ENCODE measurements around the gene SLC19A1.

The SLC19A1 gene

DNA sequence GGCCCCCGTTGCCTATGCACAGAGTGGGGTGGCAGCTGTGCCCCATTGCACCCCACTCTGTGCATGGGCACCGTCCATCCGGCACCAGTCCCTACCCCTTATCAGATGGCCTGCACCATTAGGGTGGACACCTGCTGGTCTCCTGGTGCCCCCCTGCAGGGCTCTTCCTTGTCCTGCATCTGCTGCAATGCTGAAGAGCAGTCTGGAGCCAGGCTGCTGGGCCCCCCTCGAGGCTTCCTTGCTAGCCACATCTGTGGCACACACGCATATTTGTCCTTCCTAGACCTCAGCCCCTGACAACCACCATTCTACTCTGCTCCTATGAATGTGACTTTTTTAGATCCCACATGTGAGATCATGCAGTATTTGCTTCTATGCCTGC lies 80.9 kb downstream of the SLC19A1 start:
- Histone ChIP-seq H3K4me2 (ENCODE audit: low read depth, low read length) (no peak overlapping the region), H3K9me3 (replicated peaks; ENCODE audit: insufficient read depth, low read length) (no peaks in the 10 kb centered on the region), H3K4me1 (ENCODE audit: low read length) (no peaks in the 10 kb centered on the region), H3K4me3 (ENCODE audit: low read length) (no peak overlapping the region), H3K9me2 (replicated peaks; ENCODE audit: insufficient read depth, low read length) (no peaks in the 10 kb centered on the region), H3K36me3 (replicated peaks; ENCODE audit: insufficient read depth, low read length) (no peaks in the 10 kb centered on the region), H4K20me1 (ENCODE audit: insufficient read depth, low read length) (no peaks in the 10 kb centered on the region), H3K27me3 (replicated peaks; ENCODE audit: insufficient read depth, low read length) (peaks cover 99% of the 10 kb centered on the region), H3F3A (ENCODE audit: insufficient read depth, low read length) (no peaks in the 10 kb centered on the region), H3K9ac (ENCODE audit: low read length) (no peak overlapping the region), H3K27ac (ENCODE audit: low read length) (no peak overlapping the region), H2AFZ (ENCODE audit: low read length) (no peak overlapping the region), H3K79me2 (ENCODE audit: low read length) (no peaks in the 10 kb centered on the region)
- no peak for DNase-seq
- TF ChIP-seq, protein P1, sequence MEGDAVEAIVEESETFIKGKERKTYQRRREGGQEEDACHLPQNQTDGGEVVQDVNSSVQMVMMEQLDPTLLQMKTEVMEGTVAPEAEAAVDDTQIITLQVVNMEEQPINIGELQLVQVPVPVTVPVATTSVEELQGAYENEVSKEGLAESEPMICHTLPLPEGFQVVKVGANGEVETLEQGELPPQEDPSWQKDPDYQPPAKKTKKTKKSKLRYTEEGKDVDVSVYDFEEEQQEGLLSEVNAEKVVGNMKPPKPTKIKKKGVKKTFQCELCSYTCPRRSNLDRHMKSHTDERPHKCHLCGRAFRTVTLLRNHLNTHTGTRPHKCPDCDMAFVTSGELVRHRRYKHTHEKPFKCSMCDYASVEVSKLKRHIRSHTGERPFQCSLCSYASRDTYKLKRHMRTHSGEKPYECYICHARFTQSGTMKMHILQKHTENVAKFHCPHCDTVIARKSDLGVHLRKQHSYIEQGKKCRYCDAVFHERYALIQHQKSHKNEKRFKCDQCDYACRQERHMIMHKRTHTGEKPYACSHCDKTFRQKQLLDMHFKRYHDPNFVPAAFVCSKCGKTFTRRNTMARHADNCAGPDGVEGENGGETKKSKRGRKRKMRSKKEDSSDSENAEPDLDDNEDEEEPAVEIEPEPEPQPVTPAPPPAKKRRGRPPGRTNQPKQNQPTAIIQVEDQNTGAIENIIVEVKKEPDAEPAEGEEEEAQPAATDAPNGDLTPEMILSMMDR (IDR thresholded peaks at IDR 0.05; ENCODE audit: low read length) = no peak
- TF ChIP-seq EZH2phosphoT487 (IDR thresholded peaks at IDR 0.05; ENCODE audit: low read length) = no peak
- no peak for TF ChIP-seq EZH2 (optimal IDR thresholded peaks at IDR 0.05; ENCODE audit: low read depth, low read length)

DNA sequence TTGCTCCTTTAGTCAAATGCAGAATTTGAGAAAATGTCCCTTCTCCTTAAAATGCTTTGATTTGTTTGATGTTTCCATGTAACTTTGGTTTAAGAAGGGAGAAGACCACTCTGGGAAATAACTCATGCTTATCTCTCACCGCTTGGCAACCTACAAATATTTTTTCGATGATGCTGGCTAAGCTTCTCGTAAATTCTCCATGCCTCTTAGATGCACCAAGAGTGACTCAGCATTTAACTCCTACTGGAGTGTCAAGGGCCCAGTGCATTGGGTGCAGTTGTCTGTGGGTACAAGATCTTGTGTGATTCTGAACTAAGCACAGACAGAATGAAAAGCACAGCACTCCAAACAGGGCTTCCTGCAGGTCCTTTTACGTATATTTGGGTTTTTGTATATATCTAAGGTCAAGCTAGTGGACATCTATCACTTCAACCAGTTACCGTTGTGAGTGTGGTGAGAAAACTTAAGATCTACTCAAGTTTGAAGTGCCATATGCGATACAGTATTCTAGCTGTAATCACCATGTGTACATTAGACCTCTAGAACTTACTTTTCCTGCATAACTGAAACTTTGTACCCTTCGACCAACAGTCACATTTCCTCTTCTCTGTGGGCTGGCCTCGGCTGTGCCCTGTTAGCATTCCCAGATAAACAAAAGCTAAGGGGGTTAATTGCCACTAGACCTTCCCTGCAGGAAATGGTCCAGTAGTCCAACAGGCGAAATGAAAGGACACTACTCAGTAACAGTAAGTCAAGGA lies 81.5 kb downstream of the SLC19A1 start:
- Histone ChIP-seq H3K4me2 (ENCODE audit: low read depth, low read length) (no peak overlapping the region), H3K36me3 (replicated peaks; ENCODE audit: insufficient read depth, low read length) (no peaks in the 10 kb centered on the region), H3K4me3 (ENCODE audit: low read length) (no peak overlapping the region), H2AFZ (ENCODE audit: low read length) (no peak overlapping the region), H3K9me2 (replicated peaks; ENCODE audit: insufficient read depth, low read length) (no peaks in the 10 kb centered on the region), H3K4me1 (ENCODE audit: low read length) (no peaks in the 10 kb centered on the region), H3K27me3 (replicated peaks; ENCODE audit: insufficient read depth, low read length) (peaks cover 99% of the 10 kb centered on the region), H3K9ac (ENCODE audit: low read length) (no peak overlapping the region), H3K79me2 (ENCODE audit: low read length) (no peaks in the 10 kb centered on the region), H3F3A (ENCODE audit: insufficient read depth, low read length) (no peaks in the 10 kb centered on the region), H3K9me3 (replicated peaks; ENCODE audit: insufficient read depth, low read length) (no peaks in the 10 kb centered on the region), H4K20me1 (ENCODE audit: insufficient read depth, low read length) (no peaks in the 10 kb centered on the region), H3K27ac (ENCODE audit: low read length) (no peak overlapping the region)
- TF ChIP-seq, protein P1 (IDR thresholded peaks at IDR 0.05; ENCODE audit: low read length) = no peak
- TF ChIP-seq EZH2phosphoT487 (IDR thresholded peaks at IDR 0.05; ENCODE audit: low read length) (no peak), EZH2 (optimal IDR thresholded peaks at IDR 0.05; ENCODE audit: low read depth, low read length) (no peak)
- no peak for DNase-seq

DNA sequence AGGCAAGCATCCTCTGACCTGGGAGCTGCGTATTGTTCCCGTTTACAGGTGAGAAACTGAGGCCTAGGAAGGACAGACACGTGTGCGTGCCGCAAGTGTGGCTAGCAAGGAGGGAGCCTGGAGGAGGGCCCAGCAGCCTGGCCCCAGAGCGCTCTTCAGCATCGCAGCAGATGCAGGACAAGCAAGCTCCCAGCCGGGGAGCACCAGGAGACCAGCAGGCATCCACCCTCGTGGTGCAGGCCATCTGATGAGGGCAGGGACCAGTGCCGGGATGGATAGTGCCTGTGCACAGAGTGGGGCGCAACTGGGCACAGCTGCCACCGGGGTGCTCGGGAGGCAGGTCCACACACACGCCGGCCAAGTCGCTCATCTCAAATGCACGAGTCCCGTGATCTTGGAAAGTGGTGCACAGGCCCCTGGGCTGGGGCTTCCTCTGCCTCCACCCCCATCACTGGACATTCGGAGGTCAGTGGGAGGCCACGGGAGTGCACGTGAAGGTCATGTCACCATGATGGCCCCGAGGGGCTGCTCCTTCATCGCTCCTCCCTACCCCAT lies 82.2 kb downstream of the SLC19A1 start:
- no peaks in the 10 kb centered on the region for H3F3A ChIP-seq (ENCODE audit: insufficient read depth, low read length)
- H4K20me1 ChIP-seq (ENCODE audit: insufficient read depth, low read length) = no peaks in the 10 kb centered on the region
- H3K9me3 ChIP-seq (replicated peaks; ENCODE audit: insufficient read depth, low read length) = no peaks in the 10 kb centered on the region
- no peak overlapping the region for H3K4me3 ChIP-seq (ENCODE audit: low read length)
- H2AFZ ChIP-seq (ENCODE audit: low read length) = no peak overlapping the region
- no peak for DNase-seq
- no peak for TF ChIP-seq EZH2 (optimal IDR thresholded peaks at IDR 0.05; ENCODE audit: low read depth, low read length)
- TF ChIP-seq EZH2phosphoT487 (IDR thresholded peaks at IDR 0.05; ENCODE audit: low read length) = no peak
- TF ChIP-seq, protein P1 (IDR thresholded peaks at IDR 0.05; ENCODE audit: low read length) = no peak
- no peak overlapping the region for H3K27ac ChIP-seq (ENCODE audit: low read length)
- H3K27me3 ChIP-seq (replicated peaks; ENCODE audit: insufficient read depth, low read length) = peaks cover 99% of the 10 kb centered on the region
- H3K36me3 ChIP-seq (replicated peaks; ENCODE audit: insufficient read depth, low read length) = no peaks in the 10 kb centered on the region
- no peak overlapping the region for H3K9ac ChIP-seq (ENCODE audit: low read length)
- H3K9me2 ChIP-seq (replicated peaks; ENCODE audit: insufficient read depth, low read length) = no peaks in the 10 kb centered on the region
- no peaks in the 10 kb centered on the region for H3K79me2 ChIP-seq (ENCODE audit: low read length)
- no peak overlapping the region for H3K4me2 ChIP-seq (ENCODE audit: low read depth, low read length)
- H3K4me1 ChIP-seq (ENCODE audit: low read length) = no peaks in the 10 kb centered on the region

Data from MM.1S (cell line).